Measurements from ENCODE around the gene FAM89B. TPM values are rescaled to one million over a fixed set of nuclear protein-coding genes. Genes with fewer than 3 reads are reported as not detected.

Gene FAM89B
- 21.7 TPM in 2 replicates for total RNA-seq

DNA sequence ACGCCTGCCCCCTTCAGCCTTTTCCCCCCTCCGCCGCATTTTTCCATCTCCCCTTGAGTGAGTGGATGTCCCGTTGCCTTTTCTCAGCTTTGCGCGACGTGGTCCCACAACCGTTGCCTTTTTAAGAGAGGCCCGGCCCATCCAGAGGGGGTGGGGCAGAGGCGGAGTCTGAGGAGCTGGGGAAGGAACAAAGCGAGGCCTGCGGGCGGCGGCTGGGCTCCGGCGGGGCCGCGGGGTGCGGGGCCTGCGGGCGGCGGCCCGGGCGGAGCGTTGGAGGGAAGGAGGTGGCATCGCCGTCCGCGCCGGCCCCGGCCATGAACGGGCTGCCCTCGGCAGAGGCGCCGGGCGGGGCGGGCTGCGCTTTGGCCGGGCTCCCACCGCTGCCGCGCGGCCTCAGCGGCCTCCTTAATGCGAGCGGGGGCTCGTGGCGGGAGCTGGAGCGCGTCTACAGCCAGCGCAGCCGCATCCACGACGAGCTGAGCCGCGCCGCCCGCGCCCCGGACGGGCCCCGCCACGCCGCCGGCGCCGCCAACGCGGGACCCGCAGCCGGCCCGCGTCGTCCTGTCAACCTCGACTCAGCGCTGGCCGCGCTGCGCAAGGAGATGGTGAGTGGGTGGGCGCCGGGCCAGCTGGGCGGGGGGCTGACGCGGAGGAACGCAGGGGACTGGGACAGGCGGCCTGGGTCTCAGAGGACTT lies at the start of gene FAM89B:
Gene FAM89B, plus strand, starts transcription at position 183 of the 696 bp plus-strand sequence. Its CDS starts 132 bp downstream, at position 315.

DNA sequence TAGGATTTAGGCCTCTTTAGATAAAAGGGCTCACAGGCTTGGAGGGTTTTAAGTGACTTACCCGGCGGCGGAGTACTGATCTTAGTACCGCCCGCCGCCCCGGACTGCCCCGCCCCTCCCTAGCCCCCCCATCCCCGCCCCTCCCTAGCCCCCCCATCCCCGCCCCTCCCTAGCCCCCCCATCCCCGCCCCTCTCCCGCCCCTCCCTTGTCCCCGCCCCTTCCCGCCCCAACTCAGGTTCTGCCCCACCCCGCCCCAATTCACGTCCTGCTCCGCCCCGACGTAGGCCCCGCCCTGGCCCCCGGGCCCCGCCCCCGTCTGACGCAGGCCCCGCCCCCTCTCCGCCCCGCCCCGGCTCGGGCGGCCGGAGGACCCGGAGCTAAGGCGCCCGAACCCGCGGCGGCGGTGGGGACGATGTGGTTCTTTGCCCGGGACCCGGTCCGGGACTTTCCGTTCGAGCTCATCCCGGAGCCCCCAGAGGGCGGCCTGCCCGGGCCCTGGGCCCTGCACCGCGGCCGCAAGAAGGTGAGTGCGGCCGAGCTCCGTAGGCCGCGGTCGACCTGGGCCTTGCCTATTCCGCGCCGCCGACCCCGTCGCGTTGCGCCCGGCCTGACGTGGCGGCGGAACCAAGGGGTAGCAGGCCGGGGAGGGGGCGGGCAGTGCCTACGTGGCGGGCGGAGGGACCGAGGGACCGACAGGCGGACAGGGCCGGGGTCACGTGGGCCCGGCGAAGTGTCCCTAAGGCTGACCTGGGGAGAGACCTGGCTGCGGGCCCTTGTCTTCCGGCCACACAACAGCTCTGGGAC lies 47.4 kb upstream of the FAM89B start, which contains the start of gene SCYL1:
Gene SCYL1, plus strand, starts transcription at position 343 of the 805 bp plus-strand sequence. Its CDS starts 71 bp downstream, at position 414.

DNA sequence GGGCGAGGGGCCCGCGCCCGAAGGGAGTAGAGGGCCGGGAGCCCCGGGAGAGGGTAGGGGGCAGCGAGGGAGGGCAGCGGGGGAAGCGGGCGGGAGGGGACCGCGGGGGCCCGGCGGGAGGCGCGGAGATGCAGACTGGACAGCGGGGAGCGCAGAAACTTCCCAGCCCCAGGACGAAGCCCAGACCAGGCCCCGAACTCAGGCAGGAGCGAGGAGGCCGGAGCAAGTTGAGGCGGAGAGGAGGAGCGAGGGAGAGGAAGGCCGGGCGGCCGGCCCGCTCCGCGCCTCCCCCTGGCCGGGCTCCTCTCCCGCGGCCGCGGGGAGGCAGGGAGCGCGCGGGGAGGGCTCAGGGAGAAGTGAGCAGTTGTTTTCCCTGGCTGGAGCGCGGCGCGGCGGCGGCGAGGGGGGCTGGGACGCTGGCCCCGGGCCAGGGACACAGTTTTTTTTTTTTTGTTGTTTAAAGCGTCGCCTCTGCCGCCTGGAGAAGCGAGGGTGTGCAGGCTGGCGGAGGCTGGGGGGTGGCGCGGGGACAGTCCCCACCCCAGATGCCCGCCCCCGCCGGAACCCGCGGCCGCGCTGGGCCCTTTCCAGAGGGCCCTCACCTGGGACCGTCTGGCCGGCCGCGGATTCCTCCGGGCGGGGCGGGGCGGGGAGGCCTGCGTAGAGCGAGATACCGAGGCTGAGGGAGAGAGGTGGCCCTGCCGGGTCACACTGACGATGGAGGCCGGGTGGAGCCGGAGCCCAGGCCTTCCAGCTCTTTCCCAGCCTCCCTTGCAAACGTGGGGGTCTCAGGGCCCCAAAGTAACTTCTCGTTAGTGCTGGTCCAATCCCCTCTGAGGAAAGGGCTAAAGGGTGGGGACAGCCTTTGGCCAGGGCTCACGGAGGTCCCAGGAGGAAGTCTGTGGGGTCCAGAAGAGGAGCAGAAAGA lies 14.1 kb upstream of the FAM89B start, which contains the start of gene LTBP3:
Gene LTBP3, minus strand, starts transcription at position 358 of the 928 bp plus-strand sequence. CDS start 400 bp downstream, outside the sequence.

DNA sequence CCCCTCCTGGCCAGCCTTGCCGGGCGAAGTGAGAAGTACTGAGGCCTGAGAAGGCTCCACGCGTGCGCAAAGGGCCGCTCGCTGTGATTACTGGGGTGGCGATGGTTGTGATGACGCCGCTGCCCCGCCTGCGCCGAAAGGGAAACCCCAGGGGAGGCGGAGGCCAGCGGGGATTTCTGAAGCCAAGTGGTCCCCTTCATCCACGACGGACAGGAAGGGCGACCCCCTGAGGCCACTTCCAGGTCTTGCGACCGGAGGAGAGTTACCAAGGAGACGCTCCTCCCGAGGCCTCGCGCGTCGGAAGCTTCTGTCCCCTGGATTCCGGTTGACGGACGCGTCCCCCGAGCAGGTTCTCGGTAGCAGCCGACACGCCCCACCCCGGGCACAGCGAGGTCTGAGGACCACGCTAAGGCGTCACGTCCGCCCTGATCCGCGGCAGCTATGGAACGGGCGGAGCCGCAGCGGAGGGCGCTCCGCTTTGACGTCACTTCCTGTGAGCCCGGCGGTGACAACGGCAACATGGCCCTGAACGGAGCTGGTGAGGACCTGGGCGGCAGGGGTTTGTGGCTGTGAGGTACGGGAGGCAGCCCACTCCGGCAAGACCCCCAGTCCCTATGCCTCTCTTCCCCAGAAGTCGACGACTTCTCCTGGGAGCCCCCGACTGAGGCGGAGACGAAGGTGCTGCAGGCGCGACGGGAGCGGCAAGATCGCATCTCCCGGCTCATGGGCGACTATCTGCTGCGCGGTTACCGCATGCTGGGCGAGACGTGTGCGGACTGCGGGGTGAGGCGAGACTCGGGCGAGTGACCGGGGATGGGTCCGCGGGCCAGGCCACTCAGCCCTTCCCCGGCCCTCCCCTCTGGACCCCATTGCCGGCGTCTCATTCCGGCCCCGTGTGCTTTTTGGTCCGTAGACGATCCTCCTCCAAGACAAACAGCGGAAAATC lies 2.1 kb upstream of the FAM89B start, which contains the start of gene ZNRD2:
Gene ZNRD2, plus strand, starts transcription at position 505 of the 946 bp plus-strand sequence. Its CDS starts 15 bp downstream, at position 520.

DNA sequence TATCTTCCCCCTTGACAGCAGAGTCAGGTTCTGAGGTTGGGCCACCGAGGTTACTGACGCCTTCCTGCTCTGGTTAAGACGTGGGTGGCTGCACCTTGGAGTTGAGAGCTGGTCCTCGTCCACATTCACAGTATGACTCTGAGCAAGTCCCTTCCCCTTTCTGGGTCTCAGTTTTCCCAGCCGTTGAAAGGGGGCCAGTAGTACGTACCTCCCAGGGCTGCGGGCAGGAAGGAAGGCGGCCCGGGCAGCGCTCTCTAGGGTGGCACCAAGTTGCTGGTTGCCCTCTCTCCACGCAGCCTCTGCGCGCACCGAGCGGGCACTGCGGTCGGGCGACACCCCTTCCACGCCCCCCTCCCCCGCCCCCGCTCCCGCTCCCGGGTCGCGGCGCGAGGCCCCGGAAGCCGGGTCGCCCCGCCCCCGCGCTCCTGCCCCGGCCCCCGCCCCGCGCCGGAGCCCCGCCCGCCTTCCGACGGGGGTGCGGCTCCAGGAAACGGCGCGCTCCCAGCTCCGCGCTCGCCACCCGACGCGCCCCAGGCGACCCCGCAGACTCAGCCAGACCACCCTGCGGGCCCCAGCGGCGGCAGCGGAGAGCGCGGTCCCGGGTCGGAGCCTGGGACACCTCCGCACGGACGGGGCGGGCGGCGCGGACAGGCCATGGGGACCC lies 3.4 kb downstream of the FAM89B start, which contains the start of gene EHBP1L1:
Gene EHBP1L1, plus strand, starts transcription at position 486 of the 664 bp plus-strand sequence. CDS start 250 bp downstream, outside the sequence.

DNA sequence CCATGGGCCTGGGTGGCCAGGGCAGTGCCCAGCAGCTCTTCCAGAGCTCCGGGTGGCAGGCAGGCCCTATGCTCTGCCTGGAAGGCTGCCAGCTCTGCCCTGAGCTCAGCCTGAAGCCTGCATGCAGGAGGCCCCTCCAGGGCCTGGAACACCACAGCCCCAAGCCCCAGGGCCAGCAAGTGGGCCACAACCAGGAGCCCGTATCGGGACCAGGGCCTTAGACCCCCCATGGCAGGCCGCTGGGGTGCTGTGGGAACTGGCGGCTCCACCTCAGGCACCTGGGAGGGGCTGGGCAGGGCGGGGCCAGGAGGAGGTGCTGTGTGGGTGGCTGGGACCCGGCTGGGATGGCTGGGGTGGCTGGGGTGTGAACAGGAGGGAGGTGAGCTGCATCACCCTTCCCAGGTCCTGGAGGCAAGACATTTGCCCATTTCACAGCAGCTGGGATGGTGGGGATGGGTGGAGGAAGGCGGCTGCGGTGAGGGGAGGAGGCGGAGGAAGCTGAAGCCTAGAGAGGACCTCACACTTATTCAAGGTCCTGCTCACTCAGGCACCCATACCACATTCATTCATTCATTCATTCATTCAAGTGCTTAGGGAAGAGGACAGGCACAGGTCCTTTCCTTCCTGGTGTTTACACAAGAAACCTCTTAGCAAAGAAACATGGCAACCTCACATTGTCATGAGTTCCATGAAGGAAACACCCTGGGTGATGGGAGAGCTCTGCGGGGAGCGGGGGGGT lies 23.4 kb downstream of the FAM89B start, which contains the start of gene KCNK7:
Gene KCNK7, minus strand, starts transcription at position 258 of the 739 bp plus-strand sequence. Its CDS starts 28 bp downstream, at position 230.

DNA sequence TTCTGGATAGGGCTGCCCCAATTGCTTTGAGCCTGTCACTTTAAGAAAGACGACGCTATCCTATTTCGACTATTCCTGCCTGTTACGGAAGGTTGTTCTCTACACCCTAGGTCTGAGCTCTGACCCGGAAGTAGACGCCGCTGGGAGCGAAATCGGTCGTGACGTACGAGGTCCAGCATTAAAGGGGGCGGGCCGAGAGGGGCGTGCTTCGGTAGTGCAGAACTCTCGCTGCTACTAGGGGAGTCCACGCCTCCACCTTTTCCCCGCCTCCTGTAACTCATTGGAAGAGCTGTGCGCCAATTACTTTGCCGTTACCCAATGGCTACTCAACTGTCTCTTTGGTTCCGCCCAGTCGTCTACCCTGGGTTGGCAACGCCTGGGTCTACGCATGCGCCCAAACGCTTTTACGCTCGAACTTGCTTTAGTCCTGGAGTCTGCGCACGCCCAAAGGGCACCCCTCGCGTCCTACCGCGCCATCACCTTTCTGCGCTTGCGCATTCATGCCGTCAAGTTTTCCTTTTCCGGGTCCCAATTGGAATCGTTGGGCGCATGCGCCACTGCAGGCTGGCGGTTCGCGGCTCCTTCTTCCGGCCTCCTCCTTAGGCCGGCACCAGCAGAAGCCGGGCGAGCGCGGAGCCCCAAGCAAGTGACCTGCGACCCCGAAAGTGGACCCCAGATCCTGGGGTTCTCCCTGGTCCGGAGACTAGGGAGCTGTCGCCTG lies 43.1 kb downstream of the FAM89B start, which contains the start of gene PCNX3:
Gene PCNX3, plus strand, starts transcription at position 548 of the 721 bp plus-strand sequence. CDS start 536 bp downstream, outside the sequence.

Small RNAs within 50 kb of the gene (small RNA-seq; reads per million reads assigned to genes)
- gene AP001362.1 = not detected

Other genes with a start within 250 kb of the FAM89B start
- gene DPF2, start 238.7 kb upstream of the FAM89B start, total RNA-seq = 49.2 and 52.0 TPM in 2 replicates
- under 0.01 TPM in 2 replicates for gene TIGD3, start 217.8 kb upstream of the FAM89B start, total RNA-seq
- 3.3 and 4.0 TPM in 2 replicates for gene SLC25A45, start 189.9 kb upstream of the FAM89B start, total RNA-seq
- 50.3 and 57.3 TPM in 2 replicates for gene FRMD8, start 185.9 kb upstream of the FAM89B start, total RNA-seq
- 228 and 325 TPM in 2 replicates for gene NEAT1, start 149.7 kb upstream of the FAM89B start, total RNA-seq
- gene MALAT1, start 73.5 kb upstream of the FAM89B start, total RNA-seq = 5,567 and 6,141 TPM in 2 replicates
- gene SCYL1, start 47.5 kb upstream of the FAM89B start, total RNA-seq = 48.5 and 108 TPM in 2 replicates
- 24.6 and 49.3 TPM in 2 replicates for gene LTBP3, start 14.2 kb upstream of the FAM89B start, total RNA-seq
- gene ZNRD2, start 2.1 kb upstream of the FAM89B start, total RNA-seq = 45.9 and 46.7 TPM in 2 replicates
- 34.2 and 59.0 TPM in 2 replicates for gene EHBP1L1, start 3.5 kb downstream of the FAM89B start, total RNA-seq
- 0.37 TPM in 1 of 2 replicates, not detected in the other for gene KCNK7, start 23.3 kb downstream of the FAM89B start, total RNA-seq
- 18.4 and 28.7 TPM in 2 replicates for gene MAP3K11, start 41.7 kb downstream of the FAM89B start, total RNA-seq
- gene PCNX3, start 43.2 kb downstream of the FAM89B start, total RNA-seq = 25.4 and 33.4 TPM in 2 replicates
- 23.5 and 38.3 TPM in 2 replicates for gene SIPA1, start 65.6 kb downstream of the FAM89B start, total RNA-seq
- 22.8 and 31.9 TPM in 2 replicates for gene RELA, start 90.4 kb downstream of the FAM89B start, total RNA-seq
- gene KAT5, start 139.7 kb downstream of the FAM89B start, total RNA-seq = 42.6 and 44.5 TPM in 2 replicates
- 33.0 and 38.6 TPM in 2 replicates for gene RNASEH2C, start 148.3 kb downstream of the FAM89B start, total RNA-seq
- 12.9 and 14.3 TPM in 2 replicates for gene AP5B1, start 208.4 kb downstream of the FAM89B start, total RNA-seq
- gene OVOL1, start 214.5 kb downstream of the FAM89B start, total RNA-seq = not detected in 2 replicates